Midbrain (tissue), 1 donor: ENCODE data around the gene CCL17.

ENCODE experiments used
- DNase-seq: peaks from one replicate; lab custom pipeline; 2025; lab: John Stamatoyannopoulos, UW

Gene CCL17

GRCh38 chr16:57377080-57377841 is 27.3 kb upstream of the CCL17 start:
- no peak for DNase-seq

GRCh38 chr16:57379579-57379978 is 25.0 kb upstream of the CCL17 start:
- DNase-seq, result no peak

DNA sequence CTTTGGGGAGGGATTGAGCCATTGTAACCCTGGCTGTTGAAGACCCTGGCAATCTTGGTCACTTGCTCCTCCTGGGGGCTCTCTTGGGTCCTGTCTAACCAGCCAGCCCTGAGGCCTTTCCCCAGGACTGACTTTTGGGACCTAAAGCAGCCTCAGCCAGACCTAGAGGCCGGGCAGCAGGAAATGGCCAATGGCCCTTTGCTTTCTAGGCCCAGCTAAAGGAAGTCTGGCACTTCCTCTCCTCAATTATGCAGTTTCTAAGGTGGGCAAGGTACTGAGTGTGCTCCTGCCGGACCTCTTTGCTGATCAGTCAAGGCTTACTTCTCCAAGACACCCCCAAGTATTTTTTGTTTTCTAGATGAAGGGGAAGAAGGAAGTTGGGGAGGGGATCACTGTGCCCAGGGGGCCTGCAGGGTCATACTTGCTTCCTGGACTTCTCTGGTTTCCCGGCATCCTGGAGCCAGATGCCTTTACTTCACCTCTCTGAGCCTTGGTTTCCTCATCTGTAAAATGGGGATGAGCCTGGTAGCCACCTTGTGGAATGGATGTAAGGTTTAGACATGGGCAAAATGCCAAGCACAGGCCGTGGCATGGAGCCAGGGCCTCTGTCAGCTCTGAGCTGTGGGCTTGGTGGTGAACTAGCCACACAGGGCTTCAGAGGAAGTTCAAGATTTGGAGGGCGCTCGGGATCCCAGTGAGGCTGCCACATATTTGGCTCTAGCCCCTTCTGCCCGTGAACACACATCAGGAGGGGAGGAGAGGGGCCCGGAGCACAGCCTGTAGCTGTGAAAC is 23.7 kb upstream of the CCL17 start:
- DNase-seq, result peak; percentile 41

DNA sequence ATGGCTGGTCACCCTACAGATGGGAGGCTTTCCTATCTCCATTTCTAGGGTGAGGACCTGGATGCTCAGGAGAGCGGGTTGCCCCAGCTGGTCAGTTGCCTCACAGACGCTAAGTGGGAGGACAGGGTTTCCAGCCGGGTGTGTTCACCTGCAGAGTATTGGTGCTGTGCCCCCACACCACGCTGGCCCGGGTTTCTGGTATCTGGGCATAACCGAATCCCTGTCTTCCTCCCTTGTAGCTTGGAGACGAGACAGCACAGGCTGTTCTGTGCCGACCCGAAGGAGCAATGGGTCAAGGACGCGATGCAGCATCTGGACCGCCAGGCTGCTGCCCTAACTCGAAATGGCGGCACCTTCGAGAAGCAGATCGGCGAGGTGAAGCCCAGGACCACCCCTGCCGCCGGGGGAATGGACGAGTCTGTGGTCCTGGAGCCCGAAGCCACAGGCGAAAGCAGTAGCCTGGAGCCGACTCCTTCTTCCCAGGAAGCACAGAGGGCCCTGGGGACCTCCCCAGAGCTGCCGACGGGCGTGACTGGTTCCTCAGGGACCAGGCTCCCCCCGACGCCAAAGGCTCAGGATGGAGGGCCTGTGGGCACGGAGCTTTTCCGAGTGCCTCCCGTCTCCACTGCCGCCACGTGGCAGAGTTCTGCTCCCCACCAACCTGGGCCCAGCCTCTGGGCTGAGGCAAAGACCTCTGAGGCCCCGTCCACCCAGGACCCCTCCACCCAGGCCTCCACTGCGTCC is 22.6 kb upstream of the CCL17 start:
- no peak for DNase-seq

- no peak for DNase-seq
Measured at GRCh38 chr16:57382535-57383275, 21.9 kb upstream of the CCL17 start.

GRCh38 chr16:57383276-57384247 is 21.0 kb upstream of the CCL17 start:
- no peak for DNase-seq

GRCh38 chr16:57384248-57385070 is 20.1 kb upstream of the CCL17 start:
- no peak for DNase-seq

GRCh38 chr16:57385083-57385482 is 19.5 kb upstream of the CCL17 start:
- DNase-seq, result no peak

GRCh38 chr16:57386381-57386951 is 18.1 kb upstream of the CCL17 start:
- DNase-seq, result no peak

DNA sequence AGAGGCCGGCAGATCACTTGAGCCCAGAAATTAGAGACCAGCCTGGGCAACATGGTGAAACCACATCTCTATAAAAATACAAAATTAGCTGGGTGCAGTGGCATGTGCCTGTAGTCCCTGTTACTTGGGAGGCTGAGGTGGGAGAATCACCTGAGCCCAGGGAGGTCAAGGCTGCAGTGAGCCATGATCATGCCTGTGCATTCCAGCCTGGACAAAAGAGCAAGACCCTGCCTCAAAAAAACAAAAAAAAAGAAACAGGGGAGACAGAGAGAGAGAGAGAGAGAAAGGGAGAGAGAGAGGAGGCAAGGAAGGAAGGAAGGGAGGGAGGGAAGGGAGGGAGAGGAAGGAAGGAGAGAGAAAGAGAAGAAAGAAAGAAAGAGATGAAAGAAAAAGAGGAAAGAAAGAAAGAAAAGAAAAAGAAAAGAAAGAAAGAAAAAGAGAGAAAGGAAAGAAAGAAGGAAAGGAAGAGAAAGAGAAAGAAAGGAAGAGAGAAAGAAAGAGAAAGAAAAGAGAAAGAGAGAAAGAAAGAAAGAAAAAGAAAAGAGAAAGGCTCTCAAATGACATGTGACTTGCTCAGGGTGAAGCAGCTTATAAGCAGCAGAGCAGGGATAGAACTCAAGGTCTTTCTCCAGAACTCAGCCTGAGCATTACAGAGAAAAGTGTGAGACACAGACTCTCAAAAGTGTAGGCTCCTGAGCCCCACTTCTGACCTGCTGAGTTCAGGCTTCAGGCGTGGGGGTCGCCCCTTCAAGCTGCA is 16.8 kb upstream of the CCL17 start:
- no peak for DNase-seq

DNA sequence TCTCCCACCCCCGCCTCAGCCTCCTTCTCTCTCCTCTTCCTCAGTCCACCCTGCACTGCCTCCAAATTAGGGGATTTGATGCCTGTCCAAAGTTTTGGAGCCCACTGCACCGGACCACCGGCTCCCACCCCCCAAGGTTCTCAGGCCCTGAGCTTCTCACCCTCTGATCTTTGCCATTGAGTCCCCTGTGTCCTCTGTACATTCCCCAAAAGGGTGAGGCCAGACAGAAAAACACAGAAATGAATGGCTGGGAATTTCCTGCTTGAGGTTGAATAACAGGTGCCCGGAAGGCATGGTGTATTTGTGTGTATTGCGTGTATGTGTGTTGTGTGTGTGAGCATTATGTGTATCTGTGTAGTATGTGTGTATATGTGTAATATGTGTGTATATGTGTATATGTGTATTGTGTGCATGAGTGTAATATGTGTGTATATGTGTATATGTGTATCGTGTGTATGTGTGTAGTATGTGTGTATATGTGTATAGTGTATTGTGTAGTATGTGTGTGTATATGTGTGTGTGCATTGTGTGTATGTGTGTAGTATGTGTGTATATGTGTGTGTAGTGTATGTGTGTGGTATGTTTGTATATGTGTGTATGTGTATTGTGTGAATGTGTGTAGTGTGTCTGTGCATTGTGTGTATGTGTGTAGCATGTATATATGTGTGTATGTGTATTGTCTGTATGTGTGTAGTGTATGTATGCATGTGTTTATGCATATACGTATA is 16.0 kb upstream of the CCL17 start:
- DNase-seq, result no peak

GRCh38 chr16:57389087-57389468 is 15.5 kb upstream of the CCL17 start:
- DNase-seq, result no peak

- DNase-seq, result no peak
Measured at GRCh38 chr16:57390636-57391295, 13.8 kb upstream of the CCL17 start.

- no peak for DNase-seq
Measured at GRCh38 chr16:57391300-57391699, 13.3 kb upstream of the CCL17 start.

DNA sequence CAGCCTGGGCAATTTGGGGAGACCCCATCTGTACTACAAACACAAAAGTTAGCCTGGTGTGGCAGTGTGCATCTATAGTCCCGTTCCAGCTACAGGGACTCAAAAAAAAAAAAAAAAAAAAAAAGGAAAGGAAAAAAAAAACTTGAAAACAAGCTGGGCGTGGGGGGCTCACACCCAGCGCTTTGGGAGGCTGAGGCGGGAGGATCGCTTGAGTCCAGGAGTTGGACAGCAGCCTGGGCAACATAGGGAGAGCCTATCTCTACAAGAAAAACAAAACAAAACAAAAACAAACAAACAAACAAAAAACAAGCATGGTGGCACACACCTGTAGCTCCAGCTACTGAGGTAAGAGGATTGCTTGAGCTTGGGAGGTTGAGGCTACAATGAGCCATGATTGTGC is 12.9 kb upstream of the CCL17 start:
- no peak for DNase-seq

DNA sequence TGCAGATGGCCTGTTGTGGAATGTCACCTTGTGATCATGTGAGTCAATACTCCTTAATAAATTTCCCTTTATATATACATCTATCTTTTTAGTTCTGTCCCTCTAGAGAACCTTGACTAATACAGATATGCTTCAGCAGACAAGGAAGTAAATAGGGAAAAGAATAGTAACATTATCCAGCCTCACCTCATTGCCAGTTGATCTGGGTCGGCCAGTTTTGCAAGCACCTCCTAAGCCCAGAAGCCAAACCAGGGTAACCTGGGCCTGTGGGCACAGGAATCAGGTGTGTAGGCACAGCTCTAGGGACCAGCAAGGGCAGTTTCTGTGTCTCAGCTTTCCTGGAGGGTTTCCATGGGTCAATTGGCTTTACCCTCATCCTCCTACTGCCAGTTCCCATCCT is 11.9 kb upstream of the CCL17 start:
- no peak for DNase-seq

DNA sequence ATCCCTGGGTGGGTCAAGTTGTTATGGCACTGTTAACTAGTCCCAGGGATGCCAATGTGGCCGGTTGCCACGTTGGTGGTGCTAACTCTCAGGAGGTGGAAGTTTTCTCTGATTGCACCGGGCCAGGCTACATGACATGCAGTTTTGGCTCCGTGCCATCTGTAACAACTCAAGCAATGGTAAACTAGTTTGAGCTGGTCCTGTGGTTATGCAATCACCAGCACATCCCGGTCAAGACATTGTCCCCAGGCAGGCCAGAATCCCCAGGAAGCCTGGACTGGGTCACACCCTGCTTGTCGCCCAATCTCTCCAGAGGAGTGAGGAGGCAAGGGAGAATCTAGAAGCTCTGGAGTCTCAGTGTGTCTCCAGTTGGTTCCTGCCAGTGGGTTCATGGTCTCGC is 10.1 kb upstream of the CCL17 start:
- DNase-seq, result no peak

GRCh38 chr16:57395026-57395425 is 9.5 kb upstream of the CCL17 start:
- no peak for DNase-seq
